GM12875 (cell line): ENCODE data around the gene ZNF519.
A peak's percentile ranks its signal among the peaks of the same experiment; 100 is the strongest.

Experiments used
- H3K4me3 ChIP-seq: one replicate; pipeline ENCODE4 v1.5.1; 2011; ENCODE audit warnings: low read depth, low read length, control low read depth
- CTCF ChIP-seq: IDR thresholded peaks from 2 replicates; pipeline ENCODE4 v1.5.1; 2011; ENCODE audit warnings: low read depth, mild to moderate bottlenecking, control low read depth, inconsistent platforms, low read length, moderate library complexity, borderline replicate concordance; ENCODE audit not compliant: insufficient read depth

The ZNF519 gene

GRCh38 chr18:14089191-14089590 lies 43.0 kb downstream of the ZNF519 start:
- no peak for TF ChIP-seq CTCF
- H3K4me3 ChIP-seq = no peak overlapping the region

GRCh38 chr18:14086458-14087231 lies 45.6 kb downstream of the ZNF519 start:
- H3K4me3 ChIP-seq = no peak overlapping the region
- peak; percentile 58; the same call in 1 of the 2 replicates for TF ChIP-seq CTCF

- H3K4me3 ChIP-seq = no peak overlapping the region
- TF ChIP-seq CTCF = no peak
These were observed 46.3 kb downstream of the ZNF519 start for GRCh38 chr18:14085770-14086457.

GRCh38 chr18:14075196-14075595 lies 57.0 kb downstream of the ZNF519 start:
- no peak overlapping the region for H3K4me3 ChIP-seq
- peak; percentile 5; the same call in 1 of the 2 replicates for TF ChIP-seq CTCF

DNA sequence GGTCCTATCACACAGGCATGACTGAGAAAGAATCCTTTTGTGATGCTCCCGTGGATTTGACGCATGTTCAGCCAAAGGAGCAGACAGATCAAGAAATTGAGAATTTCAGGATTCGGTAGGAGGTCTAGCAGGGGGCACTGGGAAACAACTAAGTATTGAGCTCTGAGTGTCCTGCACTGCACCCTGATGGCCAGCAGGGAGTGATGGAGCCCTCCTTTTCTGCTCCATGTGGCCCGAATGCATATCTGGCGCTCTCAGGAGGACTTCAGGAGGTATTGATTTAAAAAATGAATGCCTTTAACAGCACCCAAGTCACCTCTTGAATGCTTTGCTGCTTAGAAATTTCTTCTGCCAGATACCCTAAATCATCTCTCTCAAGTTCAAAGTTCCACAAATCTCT lies 58.0 kb downstream of the ZNF519 start:
- peak; percentile 43; the same call in 1 of the 2 replicates for TF ChIP-seq CTCF
- H3K4me3 ChIP-seq = no peak overlapping the region

DNA sequence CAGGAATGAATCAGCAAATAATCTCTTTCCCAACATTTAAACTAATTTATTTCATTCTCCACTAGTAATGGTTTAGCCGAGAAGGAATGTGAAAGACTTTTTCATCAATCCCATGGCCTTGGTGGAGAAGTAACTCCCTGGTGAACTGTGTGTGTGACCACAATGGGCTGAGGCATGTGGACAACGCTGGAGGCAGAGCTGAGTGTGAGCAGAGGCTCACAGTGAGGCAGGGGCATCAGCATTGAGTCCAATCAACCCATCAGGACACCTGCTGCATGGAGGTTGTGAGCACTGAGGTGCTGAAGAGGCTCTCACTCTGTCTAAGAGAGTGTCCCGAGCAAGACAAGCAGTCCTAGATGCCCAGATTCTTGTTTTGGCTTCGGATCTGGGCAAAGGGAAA lies 78.6 kb downstream of the ZNF519 start:
- H3K4me3 ChIP-seq = no peak overlapping the region
- TF ChIP-seq CTCF = no peak
